Measurements from ENCODE around the gene SPIRE2. TPM values are rescaled to one million over a fixed set of nuclear protein-coding genes. Genes with fewer than 3 reads are reported as not detected.
"Not testable (repeated sequence)": the region's sequence is repeated elsewhere in the genome, so short reads cannot be mapped to it uniquely, and the experiment has no call there.

SPIRE2 gene
- total RNA-seq, 1 donor = 3.5 TPM

GRCh38 chr16:89795676-89796075, 32.6 kb upstream of the SPIRE2 start:
- no peak for DNase-seq (ENCODE audit: low read depth)
- TF ChIP-seq CTCF (IDR thresholded peaks at IDR 0.05; ENCODE audit: insufficient read depth, low read depth, low read length) = no peak
- H3K4me3 ChIP-seq (ENCODE audit: low read depth, low read length) = no peak overlapping the region

GRCh38 chr16:89796104-89796503, 32.2 kb upstream of the SPIRE2 start:
- no peak overlapping the region for H3K4me3 ChIP-seq (ENCODE audit: low read depth, low read length)
- TF ChIP-seq CTCF (IDR thresholded peaks at IDR 0.05; ENCODE audit: insufficient read depth, low read depth, low read length) = no peak
- no peak for DNase-seq (ENCODE audit: low read depth)

- H3K4me3 ChIP-seq (ENCODE audit: low read depth, low read length) = no peak overlapping the region
- no peak for DNase-seq (ENCODE audit: low read depth)
- TF ChIP-seq CTCF (IDR thresholded peaks at IDR 0.05; ENCODE audit: insufficient read depth, low read depth, low read length) = no peak
Observed at GRCh38 chr16:89798126-89798525, 30.1 kb upstream of the SPIRE2 start.

GRCh38 chr16:89798832-89799370, 29.4 kb upstream of the SPIRE2 start:
- no peak for DNase-seq (ENCODE audit: low read depth)
- no peak for TF ChIP-seq CTCF (IDR thresholded peaks at IDR 0.05; ENCODE audit: insufficient read depth, low read depth, low read length)

GRCh38 chr16:89801800-89802199, 26.5 kb upstream of the SPIRE2 start:
- H3K4me3 ChIP-seq (ENCODE audit: low read depth, low read length) = no peak overlapping the region
- DNase-seq (ENCODE audit: low read depth) = peak; percentile 31
- no peak for TF ChIP-seq CTCF (IDR thresholded peaks at IDR 0.05; ENCODE audit: insufficient read depth, low read depth, low read length)

More at GRCh38 chr16:89798832-89799370, 29.4 kb upstream of the SPIRE2 start:
- no peak overlapping the region for H3K4me3 ChIP-seq (ENCODE audit: low read depth, low read length)

GRCh38 chr16:89805136-89805905, 23.0 kb upstream of the SPIRE2 start:
- H3K4me3 ChIP-seq (ENCODE audit: low read depth, low read length) = no peak overlapping the region
- no peak for TF ChIP-seq CTCF (IDR thresholded peaks at IDR 0.05; ENCODE audit: insufficient read depth, low read depth, low read length)
- DNase-seq (ENCODE audit: low read depth) = peak; percentile 82

- DNase-seq (ENCODE audit: low read depth) = peak; percentile 40
- not testable (repeated sequence) for H3K4me3 ChIP-seq (ENCODE audit: low read depth, low read length)
Observed at GRCh38 chr16:89806589-89807193, 21.6 kb upstream of the SPIRE2 start.
